Measurements from ENCODE around the gene PPP5C. TPM values are rescaled to one million over a fixed set of nuclear protein-coding genes. Genes with fewer than 3 reads are reported as not detected.

The PPP5C gene
- total RNA-seq, 1 experiment from 2014 or later = 130 TPM

DNA sequence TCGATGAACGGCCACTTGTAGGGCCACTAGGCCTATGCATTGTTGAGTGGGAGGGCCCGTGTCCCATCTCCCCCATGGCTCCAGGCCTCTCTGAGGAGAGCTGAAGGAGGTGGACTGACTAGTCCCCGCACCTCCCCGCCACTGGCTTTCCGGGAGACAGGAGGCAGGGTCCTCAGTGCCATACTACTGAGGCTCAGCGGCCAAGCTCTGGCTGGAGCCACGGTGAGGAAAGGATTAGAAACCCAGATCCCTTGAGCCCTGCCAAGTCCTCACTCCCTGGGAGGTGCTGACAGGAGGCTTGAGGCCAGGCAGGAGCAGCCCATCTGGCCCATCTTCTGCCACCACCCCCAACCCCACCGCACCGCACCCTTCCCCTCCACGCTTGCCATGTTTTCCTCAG, 37.5 kb downstream of the PPP5C start:
- Mint-ChIP-seq H3K36me3 (ENCODE audit: insufficient read depth, unreplicated experiment) (peaks cover 94% of the 10 kb centered on the region), H3K27me3 (ENCODE audit: insufficient read depth, unreplicated experiment) (no peaks in the 10 kb centered on the region), H3K4me1 (ENCODE audit: low read depth, unreplicated experiment) (no peaks in the 10 kb centered on the region), H3K27ac (ENCODE audit: unreplicated experiment) (no peak overlapping the region), H3K9me3 (ENCODE audit: unreplicated experiment) (peaks cover 5% of the 10 kb centered on the region), H3K4me3 (ENCODE audit: unreplicated experiment) (no peak overlapping the region)
- no peaks in the 10 kb centered on the region for H3K9me3 ChIP-seq
- TF ChIP-seq, protein P1, sequence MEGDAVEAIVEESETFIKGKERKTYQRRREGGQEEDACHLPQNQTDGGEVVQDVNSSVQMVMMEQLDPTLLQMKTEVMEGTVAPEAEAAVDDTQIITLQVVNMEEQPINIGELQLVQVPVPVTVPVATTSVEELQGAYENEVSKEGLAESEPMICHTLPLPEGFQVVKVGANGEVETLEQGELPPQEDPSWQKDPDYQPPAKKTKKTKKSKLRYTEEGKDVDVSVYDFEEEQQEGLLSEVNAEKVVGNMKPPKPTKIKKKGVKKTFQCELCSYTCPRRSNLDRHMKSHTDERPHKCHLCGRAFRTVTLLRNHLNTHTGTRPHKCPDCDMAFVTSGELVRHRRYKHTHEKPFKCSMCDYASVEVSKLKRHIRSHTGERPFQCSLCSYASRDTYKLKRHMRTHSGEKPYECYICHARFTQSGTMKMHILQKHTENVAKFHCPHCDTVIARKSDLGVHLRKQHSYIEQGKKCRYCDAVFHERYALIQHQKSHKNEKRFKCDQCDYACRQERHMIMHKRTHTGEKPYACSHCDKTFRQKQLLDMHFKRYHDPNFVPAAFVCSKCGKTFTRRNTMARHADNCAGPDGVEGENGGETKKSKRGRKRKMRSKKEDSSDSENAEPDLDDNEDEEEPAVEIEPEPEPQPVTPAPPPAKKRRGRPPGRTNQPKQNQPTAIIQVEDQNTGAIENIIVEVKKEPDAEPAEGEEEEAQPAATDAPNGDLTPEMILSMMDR (IDR thresholded peaks at IDR 0.05; ENCODE audit: insufficient read depth in 1 of 2, low read depth in 1 of 2, low read length in 1 of 2, severe bottlenecking in 1 of 2, unreplicated experiment in 1 of 2) = no peak
- DNase-seq = peak in 1 of 2 experiments; percentile 32
- ChIA-PET CTCF (no interaction called here), POLR2A (interaction anchor here (0.5 kb wide), 1 partner anchor 39 kb away, joined by 7 read pairs; no protein-coding TSS in a partner anchor)
- no peaks in the 10 kb centered on the region for H3K4me1 ChIP-seq
- H3K4me3 ChIP-seq (ENCODE audit: low read depth, low read length) = no peak overlapping the region
- no TSS peak for BruUV-seq (replicated peaks)
- no peaks in the 10 kb centered on the region for H3K27me3 ChIP-seq (replicated peaks; ENCODE audit: control insufficient read depth, insufficient read depth, low read length)
- H3K36me3 ChIP-seq (ENCODE audit: control insufficient read depth, insufficient read depth, low read length) = peaks cover 11% of the 10 kb centered on the region
- intact Hi-C loops (cut with micrococcal nuclease; ENCODE audit: unreplicated experiment) = no loop called here

DNA sequence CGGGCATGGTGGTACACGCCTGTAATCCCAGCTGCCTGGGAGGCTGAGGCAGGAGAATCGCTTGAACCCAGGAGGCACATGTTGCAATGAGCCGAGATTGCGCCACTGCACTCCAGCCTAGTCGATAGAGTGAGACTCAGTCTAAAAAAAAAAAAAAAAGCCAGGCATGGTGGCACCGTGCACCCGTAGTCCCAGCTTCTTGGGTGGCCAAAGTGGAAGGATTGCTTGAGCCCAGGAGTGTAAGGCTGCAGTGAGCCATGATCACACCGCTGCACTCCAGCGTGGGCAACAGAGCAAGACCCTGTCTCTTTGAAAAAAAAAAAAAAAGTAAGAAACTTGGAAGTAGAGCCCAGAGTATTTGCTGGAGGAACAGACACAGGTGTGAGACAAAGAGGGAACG, 38.7 kb downstream of the PPP5C start:
- no peak overlapping the region for H3K4me3 ChIP-seq (ENCODE audit: low read depth, low read length)
- Mint-ChIP-seq H3K4me3 (ENCODE audit: unreplicated experiment) (no peak overlapping the region), H3K27me3 (ENCODE audit: insufficient read depth, unreplicated experiment) (no peaks in the 10 kb centered on the region), H3K27ac (ENCODE audit: unreplicated experiment) (peak overlapping the region; percentile 17), H3K4me1 (ENCODE audit: low read depth, unreplicated experiment) (no peaks in the 10 kb centered on the region), H3K9me3 (ENCODE audit: unreplicated experiment) (peaks cover 11% of the 10 kb centered on the region), H3K36me3 (ENCODE audit: insufficient read depth, unreplicated experiment) (peaks cover 96% of the 10 kb centered on the region)
- H3K9me3 ChIP-seq = no peaks in the 10 kb centered on the region
- ChIA-PET CTCF (interaction anchor here (1.3 kb wide), 1 partner anchor 105 kb away, joined by 5 read pairs; no protein-coding TSS in a partner anchor), POLR2A (no interaction called here)
- H3K27me3 ChIP-seq (replicated peaks; ENCODE audit: control insufficient read depth, insufficient read depth, low read length) = no peaks in the 10 kb centered on the region
- DNase-seq = peak in 1 of 2 experiments; percentile 6
- no TSS peak for BruUV-seq (replicated peaks)
- H3K36me3 ChIP-seq (ENCODE audit: control insufficient read depth, insufficient read depth, low read length) = peaks cover 16% of the 10 kb centered on the region
- TF ChIP-seq, protein P1 (IDR thresholded peaks at IDR 0.05; ENCODE audit: insufficient read depth in 1 of 2, low read depth in 1 of 2, low read length in 1 of 2, severe bottlenecking in 1 of 2, unreplicated experiment in 1 of 2) = no peak
- intact Hi-C loops (cut with micrococcal nuclease; ENCODE audit: unreplicated experiment) = no loop called here
- no peaks in the 10 kb centered on the region for H3K4me1 ChIP-seq

DNA sequence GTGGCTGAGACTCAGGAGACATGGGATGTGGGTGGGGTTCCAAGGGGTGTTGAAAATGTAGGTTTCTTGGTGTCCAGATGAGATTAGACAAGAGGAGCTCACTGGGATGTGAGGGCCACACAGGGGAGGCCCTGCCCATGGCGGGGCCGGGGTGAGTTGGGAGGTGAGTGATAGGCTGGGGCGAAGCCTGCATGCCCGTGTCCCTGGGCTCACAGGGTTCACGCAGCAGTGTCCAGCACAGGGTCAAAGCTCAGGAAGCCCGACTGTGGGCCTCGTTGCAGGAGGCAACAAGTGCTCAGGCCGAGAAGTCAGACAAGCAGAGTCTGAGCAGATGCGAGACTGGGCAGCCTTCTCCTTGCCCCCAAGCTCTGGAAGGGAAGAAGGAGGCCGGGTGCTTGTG, 39.3 kb downstream of the PPP5C start:
- DNase-seq = no peak
- BruUV-seq (replicated peaks) = no TSS peak
- no peaks in the 10 kb centered on the region for H3K9me3 ChIP-seq
- H3K36me3 Mint-ChIP-seq (ENCODE audit: insufficient read depth, unreplicated experiment) = peaks cover 96% of the 10 kb centered on the region
- peak overlapping the region; percentile 17 for H3K27ac Mint-ChIP-seq (ENCODE audit: unreplicated experiment)
- ChIA-PET CTCF (interaction anchor here (1.3 kb wide), 1 partner anchor 106 kb away, joined by 5 read pairs; no protein-coding TSS in a partner anchor), POLR2A (no interaction called here)
- no peak overlapping the region for H3K4me3 ChIP-seq (ENCODE audit: low read depth, low read length)
- no peaks in the 10 kb centered on the region for H3K27me3 ChIP-seq (replicated peaks; ENCODE audit: control insufficient read depth, insufficient read depth, low read length)
- H3K4me1 Mint-ChIP-seq (ENCODE audit: low read depth, unreplicated experiment) = no peaks in the 10 kb centered on the region
- no peaks in the 10 kb centered on the region for H3K27me3 Mint-ChIP-seq (ENCODE audit: insufficient read depth, unreplicated experiment)
- TF ChIP-seq, protein P1 (IDR thresholded peaks at IDR 0.05; ENCODE audit: insufficient read depth in 1 of 2, low read depth in 1 of 2, low read length in 1 of 2, severe bottlenecking in 1 of 2, unreplicated experiment in 1 of 2) = no peak
- H3K36me3 ChIP-seq (ENCODE audit: control insufficient read depth, insufficient read depth, low read length) = peaks cover 18% of the 10 kb centered on the region
- intact Hi-C loops (cut with micrococcal nuclease; ENCODE audit: unreplicated experiment) = no loop called here
- H3K9me3 Mint-ChIP-seq (ENCODE audit: unreplicated experiment) = peaks cover 11% of the 10 kb centered on the region
- no peaks in the 10 kb centered on the region for H3K4me1 ChIP-seq
- H3K4me3 Mint-ChIP-seq (ENCODE audit: unreplicated experiment) = no peak overlapping the region
